NB4 (cell line): ENCODE results near the gene PSMG3.
A peak's percentile ranks its signal among the peaks of the same experiment; 100 is the strongest.
"Not testable (repeated sequence)": the region's sequence is repeated elsewhere in the genome, so short reads cannot be mapped to it uniquely, and the experiment has no call there.

ENCODE experiments used
- DNase-seq: peaks from one replicate; pipeline ENCODE4 v3.0.0; 2010; ENCODE audit warnings: low read depth
- H3K4me3 ChIP-seq: one replicate; pipeline ENCODE4 v1.5.1; 2011; ENCODE audit warnings: mild to moderate bottlenecking, low read depth, low read length, moderate library complexity
- CTCF ChIP-seq: IDR thresholded peaks from one replicate; pipeline ENCODE4 v1.5.1; 2012; ENCODE audit warnings: low read depth, low read length
- MAX ChIP-seq: IDR thresholded peaks from 2 replicates; pipeline ENCODE4 v1.6.1; 2011; ENCODE audit warnings: low read depth, low read length
- MYC ChIP-seq: IDR thresholded peaks from 2 replicates; pipeline ENCODE4 v1.6.1; 2011; ENCODE audit warnings: low read depth, low read length
- POLR2A ChIP-seq: IDR thresholded peaks from 2 replicates; pipeline ENCODE4 v1.6.1; 2011; ENCODE audit warnings: mild to moderate bottlenecking; ENCODE audit not compliant: insufficient read length; ENCODE audit errors: extremely low read depth

Gene PSMG3

GRCh38 chr7:1585142-1585981 is 15.5 kb upstream of the PSMG3 start:
- no peak overlapping the region for H3K4me3 ChIP-seq
- no peak for TF ChIP-seq MYC
- no peak for TF ChIP-seq POLR2A
- TF ChIP-seq CTCF: no peak
- no peak for TF ChIP-seq MAX
- DNase-seq: no peak

- no peak for TF ChIP-seq POLR2A
- TF ChIP-seq MYC: no peak
- TF ChIP-seq CTCF: no peak
- no peak for TF ChIP-seq MAX
- no peak overlapping the region for H3K4me3 ChIP-seq
- no peak for DNase-seq
Observed at GRCh38 chr7:1584700-1585099, 14.9 kb upstream of the PSMG3 start.

GRCh38 chr7:1583241-1583930 is 13.6 kb upstream of the PSMG3 start:
- not testable (repeated sequence) for H3K4me3 ChIP-seq, DNase-seq

GRCh38 chr7:1580422-1581030 is 10.7 kb upstream of the PSMG3 start:
- no peak for DNase-seq
- H3K4me3 ChIP-seq: no peak overlapping the region
- TF ChIP-seq MYC (no peak), MAX (no peak), CTCF (no peak), POLR2A (no peak)

GRCh38 chr7:1579481-1580421 is 9.9 kb upstream of the PSMG3 start:
- H3K4me3 ChIP-seq: no peak overlapping the region
- no peak; the same call in 1 of the 2 replicates for TF ChIP-seq MYC
- peak; percentile 94 for TF ChIP-seq CTCF
- TF ChIP-seq POLR2A: no peak
- peak; percentile 27; the same call in 1 of the 2 replicates for TF ChIP-seq MAX
- DNase-seq: peak; percentile 81

GRCh38 chr7:1578513-1578912 is 8.7 kb upstream of the PSMG3 start:
- H3K4me3 ChIP-seq: no peak overlapping the region
- TF ChIP-seq MAX (no peak), CTCF (no peak), MYC (no peak), POLR2A (no peak)
- DNase-seq: no peak
